ENCODE results near the gene RNF26.

RNF26 gene

DNA sequence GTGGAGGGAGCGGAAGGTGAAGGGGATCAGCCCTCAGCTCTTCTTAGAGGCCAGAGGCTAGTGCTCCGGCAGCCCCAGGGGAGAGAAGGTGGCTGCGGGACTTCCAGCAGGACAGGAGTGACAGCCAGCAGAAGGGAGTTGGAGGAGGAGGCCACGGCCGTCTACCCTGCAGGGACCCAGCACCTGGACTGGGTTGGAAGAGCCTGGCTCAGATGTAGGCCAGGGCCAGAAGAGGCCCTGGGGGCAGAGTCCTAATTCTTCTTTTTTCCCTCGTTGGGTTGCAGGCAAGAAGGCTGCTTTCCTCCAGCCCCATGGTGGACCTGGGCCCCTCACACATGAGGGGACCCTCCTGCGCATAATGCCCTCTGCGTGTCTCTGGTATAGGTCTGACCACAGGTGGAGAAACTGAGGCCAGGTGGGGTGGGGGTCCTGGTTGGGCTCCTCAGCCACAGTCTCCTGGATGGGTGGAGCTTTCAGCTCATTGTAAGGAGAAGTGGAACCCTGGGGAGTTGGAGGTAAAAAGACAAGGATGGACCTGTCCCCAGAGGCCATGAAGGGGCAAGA, 15.1 kb upstream of the RNF26 start:
- TF ChIP-seq, protein P1, sequence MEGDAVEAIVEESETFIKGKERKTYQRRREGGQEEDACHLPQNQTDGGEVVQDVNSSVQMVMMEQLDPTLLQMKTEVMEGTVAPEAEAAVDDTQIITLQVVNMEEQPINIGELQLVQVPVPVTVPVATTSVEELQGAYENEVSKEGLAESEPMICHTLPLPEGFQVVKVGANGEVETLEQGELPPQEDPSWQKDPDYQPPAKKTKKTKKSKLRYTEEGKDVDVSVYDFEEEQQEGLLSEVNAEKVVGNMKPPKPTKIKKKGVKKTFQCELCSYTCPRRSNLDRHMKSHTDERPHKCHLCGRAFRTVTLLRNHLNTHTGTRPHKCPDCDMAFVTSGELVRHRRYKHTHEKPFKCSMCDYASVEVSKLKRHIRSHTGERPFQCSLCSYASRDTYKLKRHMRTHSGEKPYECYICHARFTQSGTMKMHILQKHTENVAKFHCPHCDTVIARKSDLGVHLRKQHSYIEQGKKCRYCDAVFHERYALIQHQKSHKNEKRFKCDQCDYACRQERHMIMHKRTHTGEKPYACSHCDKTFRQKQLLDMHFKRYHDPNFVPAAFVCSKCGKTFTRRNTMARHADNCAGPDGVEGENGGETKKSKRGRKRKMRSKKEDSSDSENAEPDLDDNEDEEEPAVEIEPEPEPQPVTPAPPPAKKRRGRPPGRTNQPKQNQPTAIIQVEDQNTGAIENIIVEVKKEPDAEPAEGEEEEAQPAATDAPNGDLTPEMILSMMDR (conservative IDR thresholded peaks at IDR 0.05; ENCODE audit: low read depth, low read length): no peak
- no peak overlapping the region for H3K4me3 ChIP-seq (ENCODE audit: low read depth, low read length)
- no peak for DNase-seq (ENCODE audit: low read depth)

DNA sequence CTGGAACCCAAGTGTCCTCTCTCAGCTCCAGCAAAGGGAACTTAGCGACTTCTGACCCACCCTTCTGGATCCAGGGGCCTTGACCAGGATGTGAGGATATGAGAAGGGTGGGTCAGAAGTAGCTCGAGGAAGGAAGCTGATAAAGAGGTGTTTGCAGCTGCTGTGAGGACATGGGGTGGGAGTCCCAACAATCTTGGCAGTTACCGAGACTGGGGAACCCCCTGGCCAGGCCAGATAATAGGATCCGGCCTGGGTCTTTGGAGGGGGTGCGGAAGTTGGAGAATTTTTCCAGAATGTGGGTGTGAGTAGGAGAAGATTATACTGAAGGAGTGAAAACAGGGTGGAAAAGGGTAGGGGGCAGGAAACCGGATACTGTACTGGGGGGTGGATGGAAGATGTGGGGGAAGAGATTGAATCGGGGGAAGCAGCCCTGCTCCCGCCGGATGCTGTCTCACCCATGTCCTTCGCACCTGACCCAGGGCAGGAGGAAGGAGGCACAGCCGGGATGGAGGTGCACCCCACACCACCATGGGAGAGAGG, 14.6 kb upstream of the RNF26 start:
- no peak overlapping the region for H3K4me3 ChIP-seq (ENCODE audit: low read depth, low read length)
- DNase-seq (ENCODE audit: low read depth): no peak
- TF ChIP-seq, protein P1 (conservative IDR thresholded peaks at IDR 0.05; ENCODE audit: low read depth, low read length): no peak

DNA sequence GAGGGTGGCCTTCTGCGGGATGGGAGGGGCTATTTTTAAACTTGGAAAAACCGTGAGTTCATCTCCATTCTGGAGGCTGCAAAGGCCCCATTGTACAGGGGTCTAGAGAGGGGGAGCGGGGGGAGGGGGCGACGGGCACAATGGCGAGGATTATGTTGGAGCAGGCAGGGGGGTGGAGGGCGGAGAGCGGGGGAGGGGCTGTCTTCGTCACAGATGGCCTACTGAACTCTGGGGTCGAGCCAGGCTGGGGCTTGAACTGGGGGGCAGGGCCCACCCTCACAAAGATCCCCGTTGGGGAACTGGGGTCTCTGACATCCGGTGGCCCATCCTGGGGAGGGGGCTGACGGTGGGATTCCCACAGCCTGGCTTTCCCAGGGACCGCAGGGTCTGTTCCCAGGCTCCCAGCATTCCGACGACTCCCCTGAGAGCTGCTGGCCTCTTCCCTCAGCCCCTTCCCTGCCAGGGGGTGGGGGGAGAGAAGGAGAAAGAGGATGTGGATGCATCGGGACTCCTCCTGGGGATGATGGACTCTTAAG, 14.0 kb upstream of the RNF26 start:
- DNase-seq (ENCODE audit: low read depth): no peak
- TF ChIP-seq, protein P1 (conservative IDR thresholded peaks at IDR 0.05; ENCODE audit: low read depth, low read length): no peak
- H3K4me3 ChIP-seq (ENCODE audit: low read depth, low read length): peak overlapping the region; percentile 59

DNA sequence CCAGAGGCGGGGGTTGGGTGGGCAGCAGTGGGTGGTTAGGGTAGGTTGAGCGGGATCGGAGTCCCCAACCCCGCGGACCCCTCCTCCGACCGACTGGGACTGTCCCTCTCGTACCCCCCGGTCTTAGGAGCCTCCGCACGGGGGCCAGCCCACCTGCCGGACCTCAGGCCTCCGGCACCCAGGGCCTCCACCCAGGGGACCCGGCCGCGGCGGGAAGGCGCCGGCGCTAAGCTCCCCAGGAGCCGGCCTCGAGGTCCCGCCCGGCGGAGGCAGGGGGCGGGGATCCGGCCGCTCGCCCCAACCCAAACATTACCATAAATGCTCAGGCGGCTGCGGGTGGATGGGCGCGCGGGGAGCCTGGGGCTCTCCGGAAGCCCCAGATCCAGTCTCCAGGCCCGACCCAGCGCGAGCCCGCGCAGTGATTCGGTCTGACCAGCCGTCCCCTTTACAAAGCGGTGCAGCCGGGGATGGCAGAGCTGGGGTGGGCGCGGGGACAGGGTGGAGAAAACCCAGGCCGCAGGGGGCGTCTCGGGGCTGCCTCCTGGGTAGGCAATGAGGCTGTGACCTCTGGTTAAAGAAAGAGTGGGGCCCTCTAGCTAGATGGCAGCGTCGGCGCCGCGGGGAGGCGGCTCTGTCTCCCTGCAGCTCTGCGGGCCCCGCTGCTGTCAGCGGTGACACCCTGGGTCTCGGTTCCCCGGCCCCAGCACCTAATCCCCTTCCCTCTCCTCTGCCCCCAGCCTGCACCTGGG, 13.4 kb upstream of the RNF26 start:
- H3K4me3 ChIP-seq (ENCODE audit: low read depth, low read length): peak overlapping the region; percentile 59
- peak; percentile 72 for DNase-seq (ENCODE audit: low read depth)
- TF ChIP-seq, protein P1 (conservative IDR thresholded peaks at IDR 0.05; ENCODE audit: low read depth, low read length): no peak

DNA sequence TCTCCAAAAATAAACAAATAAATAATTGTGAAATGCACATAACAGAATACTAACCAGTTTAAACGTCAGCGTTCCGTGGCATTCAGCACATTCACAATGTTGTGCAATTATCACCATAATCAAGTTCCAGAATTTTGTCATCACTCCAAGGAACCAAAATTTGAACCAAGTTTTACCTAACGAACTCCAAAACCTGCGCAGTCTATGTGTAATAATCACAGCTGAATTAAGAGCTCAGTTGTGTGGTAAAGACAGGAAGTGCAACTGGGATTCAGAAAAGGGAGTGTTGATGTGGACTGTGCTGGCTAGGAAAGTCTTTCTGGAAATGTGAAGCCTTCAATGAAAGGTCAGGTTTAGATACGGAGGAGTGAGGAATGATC, 12.0 kb upstream of the RNF26 start:
- H3K4me3 ChIP-seq (ENCODE audit: low read depth, low read length): no peak overlapping the region
- TF ChIP-seq, protein P1 (conservative IDR thresholded peaks at IDR 0.05; ENCODE audit: low read depth, low read length): peak; percentile 20
- no peak for DNase-seq (ENCODE audit: low read depth)

DNA sequence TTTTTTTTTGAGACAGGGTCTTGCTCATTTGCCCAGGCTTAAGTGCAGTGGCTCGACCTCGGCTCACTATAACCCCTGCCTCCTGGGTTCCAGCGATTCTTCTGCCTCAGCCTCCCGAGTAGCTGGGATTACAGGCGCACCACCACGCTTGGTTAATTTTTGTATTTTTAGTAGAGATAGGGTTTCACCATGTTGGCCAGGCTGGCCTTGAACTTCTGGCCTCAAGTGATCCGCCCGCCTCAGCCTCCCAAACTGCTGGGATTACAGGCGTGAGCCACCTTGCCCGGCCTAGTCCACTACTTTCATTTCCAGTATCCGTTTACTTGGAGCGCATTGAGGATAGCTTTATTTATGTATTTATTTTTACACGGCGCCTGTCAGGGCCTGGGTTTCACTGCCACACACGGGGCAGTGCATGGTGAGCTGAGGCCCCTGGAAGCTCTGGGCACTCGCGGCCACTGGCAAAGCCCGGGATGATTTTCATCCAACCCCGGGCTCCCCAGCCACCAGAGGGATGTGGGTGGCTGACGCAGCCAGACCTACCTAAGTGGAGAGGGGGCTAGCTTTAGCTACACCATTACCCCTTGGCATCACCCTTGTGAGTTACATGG, 11.3 kb upstream of the RNF26 start:
- no peak overlapping the region for H3K4me3 ChIP-seq (ENCODE audit: low read depth, low read length)
- TF ChIP-seq, protein P1 (conservative IDR thresholded peaks at IDR 0.05; ENCODE audit: low read depth, low read length): no peak
- DNase-seq (ENCODE audit: low read depth): no peak

Measured in choroid plexus epithelial cell (primary cell).